ENCODE results near the gene C10orf143.

The C10orf143 gene

DNA sequence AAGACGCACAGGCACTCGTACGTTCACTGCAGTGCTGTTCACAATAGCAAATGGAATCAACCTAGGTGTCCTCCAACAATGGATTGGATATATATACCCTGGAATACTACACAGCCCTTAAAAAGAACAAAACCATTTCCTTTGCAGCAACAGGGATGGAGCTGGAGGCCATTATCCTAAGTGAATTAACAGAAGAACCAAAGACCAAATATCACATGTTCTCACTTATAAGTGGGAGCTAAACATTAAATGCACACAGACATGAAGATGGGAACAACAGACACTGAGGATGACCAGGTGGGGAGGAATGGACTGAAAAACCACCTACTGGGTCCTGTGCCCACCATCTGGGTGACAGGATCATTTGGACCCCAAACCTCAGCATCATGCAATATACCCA is 94.5 kb downstream of the C10orf143 start:
- no peak for DNase-seq (ENCODE audit: low read depth)
- H3K4me3 ChIP-seq (ENCODE audit: low read length) = no peak overlapping the region
- TF ChIP-seq, protein P1, sequence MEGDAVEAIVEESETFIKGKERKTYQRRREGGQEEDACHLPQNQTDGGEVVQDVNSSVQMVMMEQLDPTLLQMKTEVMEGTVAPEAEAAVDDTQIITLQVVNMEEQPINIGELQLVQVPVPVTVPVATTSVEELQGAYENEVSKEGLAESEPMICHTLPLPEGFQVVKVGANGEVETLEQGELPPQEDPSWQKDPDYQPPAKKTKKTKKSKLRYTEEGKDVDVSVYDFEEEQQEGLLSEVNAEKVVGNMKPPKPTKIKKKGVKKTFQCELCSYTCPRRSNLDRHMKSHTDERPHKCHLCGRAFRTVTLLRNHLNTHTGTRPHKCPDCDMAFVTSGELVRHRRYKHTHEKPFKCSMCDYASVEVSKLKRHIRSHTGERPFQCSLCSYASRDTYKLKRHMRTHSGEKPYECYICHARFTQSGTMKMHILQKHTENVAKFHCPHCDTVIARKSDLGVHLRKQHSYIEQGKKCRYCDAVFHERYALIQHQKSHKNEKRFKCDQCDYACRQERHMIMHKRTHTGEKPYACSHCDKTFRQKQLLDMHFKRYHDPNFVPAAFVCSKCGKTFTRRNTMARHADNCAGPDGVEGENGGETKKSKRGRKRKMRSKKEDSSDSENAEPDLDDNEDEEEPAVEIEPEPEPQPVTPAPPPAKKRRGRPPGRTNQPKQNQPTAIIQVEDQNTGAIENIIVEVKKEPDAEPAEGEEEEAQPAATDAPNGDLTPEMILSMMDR (conservative IDR thresholded peaks at IDR 0.05; ENCODE audit: low read length) = no peak

DNA sequence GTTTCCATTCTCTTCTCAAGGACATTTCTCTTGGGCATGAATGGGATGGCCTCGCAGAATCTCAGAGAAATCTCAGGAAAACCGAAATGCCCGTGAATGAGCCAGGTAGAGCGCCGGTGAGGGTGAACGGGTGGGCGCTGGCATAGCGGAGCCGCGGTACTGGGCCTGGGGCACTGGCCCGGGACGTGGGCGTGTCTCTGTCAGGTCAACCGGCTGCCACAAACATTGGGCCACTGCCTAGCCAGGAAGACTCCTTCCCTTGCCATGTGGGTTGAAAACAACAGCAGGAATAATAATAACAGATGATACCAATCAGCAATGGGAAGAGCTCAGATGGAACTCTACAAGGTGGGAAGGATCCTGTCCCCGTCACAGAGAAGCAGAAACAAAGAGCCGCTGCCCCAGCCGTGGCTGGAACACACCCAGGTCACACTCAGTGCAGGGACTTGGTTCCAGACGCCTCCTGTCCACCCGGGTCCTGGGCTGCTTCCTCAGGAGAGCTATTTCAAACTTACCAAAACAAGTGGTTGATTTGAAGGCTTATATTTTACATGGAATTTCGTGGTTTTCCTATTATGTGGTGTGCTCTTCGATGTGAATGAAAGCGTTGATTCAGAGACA is 95.4 kb downstream of the C10orf143 start:
- TF ChIP-seq, protein P1 (conservative IDR thresholded peaks at IDR 0.05; ENCODE audit: low read length) = no peak
- no peak for DNase-seq (ENCODE audit: low read depth)
- no peak overlapping the region for H3K4me3 ChIP-seq (ENCODE audit: low read length)

DNA sequence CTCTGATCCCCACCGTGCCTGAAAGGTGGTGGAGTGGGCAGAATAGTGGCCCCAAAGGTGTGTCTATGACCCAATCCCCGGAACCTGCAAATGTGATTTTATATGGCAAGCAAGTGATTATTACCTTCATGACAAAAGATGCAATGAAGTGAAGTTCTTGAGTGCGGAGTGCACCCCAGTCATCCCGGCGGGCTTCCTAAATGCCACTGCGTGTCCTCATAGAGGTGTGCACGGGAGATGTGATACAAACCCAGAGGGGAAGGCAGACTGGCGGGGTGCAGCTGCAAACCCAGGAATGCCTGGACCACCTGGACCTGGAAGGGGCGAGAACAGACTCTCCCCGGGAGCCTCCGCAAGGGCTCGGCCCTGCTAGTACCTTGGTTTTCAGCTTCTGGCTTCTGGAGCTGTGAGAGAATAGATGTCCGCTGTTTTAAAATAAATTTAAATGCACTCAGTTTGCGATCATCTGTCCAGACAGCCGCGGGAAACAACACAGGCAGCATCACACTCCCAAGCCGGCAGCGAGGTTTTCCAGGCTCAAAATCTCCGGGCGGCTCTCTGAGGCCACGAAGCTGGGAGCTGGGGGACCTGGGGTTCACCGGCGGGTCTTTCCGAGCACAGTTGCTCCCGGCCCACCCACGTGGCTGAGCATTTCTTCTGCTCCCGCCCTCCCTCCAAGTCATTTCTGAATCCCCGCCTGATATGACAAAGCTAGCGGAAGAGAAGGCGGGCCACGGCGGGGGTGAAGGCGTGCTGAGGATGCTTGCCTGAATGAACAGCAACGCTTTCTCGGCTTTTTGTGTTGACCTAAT is 96.2 kb downstream of the C10orf143 start:
- TF ChIP-seq, protein P1 (conservative IDR thresholded peaks at IDR 0.05; ENCODE audit: low read length) = no peak
- DNase-seq (ENCODE audit: low read depth) = no peak
- no peak overlapping the region for H3K4me3 ChIP-seq (ENCODE audit: low read length)

Data from AG10803 (cell line).